ENCODE data around the gene ZNF850. TPM values are rescaled to one million over a fixed set of nuclear protein-coding genes. Genes with fewer than 3 reads are reported as not detected.

ZNF850 gene
- total and polyA plus RNA-seq, 2 of the 13 experiments (the other 11 are each of a cell fraction or from before 2014, with no cell fraction given): 0.78 to 6.6 TPM

DNA sequence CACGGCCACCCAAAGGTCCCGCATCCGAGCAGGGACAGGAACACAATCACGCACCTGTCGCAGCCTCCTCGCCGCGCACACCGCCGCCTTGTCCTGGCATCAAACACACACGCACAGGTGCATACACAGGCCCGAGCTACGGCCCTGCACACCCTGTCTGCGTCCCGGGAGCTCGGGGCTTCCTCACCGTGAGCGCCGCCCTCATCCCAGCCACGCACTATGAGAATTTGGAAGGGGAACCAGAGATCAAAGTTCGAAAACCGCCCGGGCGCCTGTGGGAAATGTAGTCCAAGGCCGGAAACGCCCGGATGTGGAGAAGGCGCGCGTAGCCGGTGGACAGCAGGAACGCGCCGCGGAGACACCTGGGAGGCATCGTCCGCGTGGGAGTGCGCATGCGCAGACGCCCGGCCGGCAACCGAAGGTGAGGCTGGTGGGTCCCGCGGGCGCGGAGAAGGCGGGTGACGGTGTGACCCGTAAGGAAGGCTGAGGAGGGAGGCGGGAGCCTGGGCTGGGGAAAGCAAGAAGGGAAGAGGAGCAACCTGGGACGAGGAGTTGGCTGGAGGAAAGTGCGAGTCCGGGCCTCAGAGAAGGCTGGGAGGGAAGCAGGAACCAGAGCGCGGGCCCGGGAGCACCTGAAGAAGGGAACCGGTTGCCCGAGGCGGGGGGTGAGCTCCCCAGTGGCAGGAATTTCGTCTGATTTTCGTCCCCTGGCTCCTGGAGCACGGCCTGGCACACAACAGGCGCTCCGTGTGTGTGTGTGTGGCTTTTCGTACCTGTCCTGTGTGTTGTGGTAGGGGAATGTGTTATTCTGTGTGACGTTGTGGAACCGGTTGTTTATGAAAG is 85.2 kb downstream of the ZNF850 start, which contains the start of gene ZNF567 (continued):
- TF ChIP-seq ZZZ3 (CRISPR knock-in tag; IDR thresholded peaks at IDR 0.05; ENCODE audit: borderline replicate concordance) (peak; percentile 99), SIX1 (CRISPR knock-in tag; IDR thresholded peaks at IDR 0.05; ENCODE audit: borderline replicate concordance) (no peak; the same call in 1 of the 2 replicates), ZNF441 (CRISPR knock-in tag; IDR thresholded peaks at IDR 0.05; ENCODE audit: borderline replicate concordance) (peak; percentile 57), ZNF124 (CRISPR knock-in tag; IDR thresholded peaks at IDR 0.05) (peak; percentile 73; the same call in 1 of the 2 replicates), TBX3 (IDR thresholded peaks at IDR 0.05; ENCODE audit: borderline replicate concordance) (no peak; the same call in 1 of the 2 replicates), MAZ (IDR thresholded peaks at IDR 0.05; ENCODE audit: borderline replicate concordance, low read depth, low read length) (no peak; the same call in 1 of the 2 replicates), MAZ (CRISPR knock-in tag; IDR thresholded peaks at IDR 0.05; ENCODE audit: low read depth) (no peak; the same call in 1 of the 2 replicates), KDM5B (CRISPR knock-in tag; IDR thresholded peaks at IDR 0.05; ENCODE audit: borderline replicate concordance) (peak; percentile 70; the same call in 1 of the 2 replicates), ZNF790 (CRISPR knock-in tag; IDR thresholded peaks at IDR 0.05; ENCODE audit: borderline replicate concordance) (peak; percentile 55; the same call in 1 of the 2 replicates), KLF16 (CRISPR knock-in tag; IDR thresholded peaks at IDR 0.05) (peak in 1 of 2 experiments; percentile 71; a peak in 1 of 4 replicates), RXRB (CRISPR knock-in tag; IDR thresholded peaks at IDR 0.05; ENCODE audit: borderline replicate concordance) (0 out of 2 replicates have a peak, but pooled peaks have one; percentile 29), ZNF296 (CRISPR knock-in tag; conservative IDR thresholded peaks at IDR 0.05) (no peak), ZMYM2 (CRISPR knock-in tag; IDR thresholded peaks at IDR 0.05) (peak; percentile 74), TOPORS (CRISPR knock-in tag; IDR thresholded peaks at IDR 0.05) (peak; percentile 78; the same call in 1 of the 2 replicates), FUBP1 (CRISPR knock-in tag; IDR thresholded peaks at IDR 0.05; ENCODE audit: borderline replicate concordance) (no peak), ZSCAN30 (CRISPR knock-in tag; IDR thresholded peaks at IDR 0.05) (no peak), NFYB (CRISPR knock-in tag; IDR thresholded peaks at IDR 0.05) (peak; percentile 46; the same call in 1 of the 2 replicates)
- TF ChIP-seq, protein P1, sequence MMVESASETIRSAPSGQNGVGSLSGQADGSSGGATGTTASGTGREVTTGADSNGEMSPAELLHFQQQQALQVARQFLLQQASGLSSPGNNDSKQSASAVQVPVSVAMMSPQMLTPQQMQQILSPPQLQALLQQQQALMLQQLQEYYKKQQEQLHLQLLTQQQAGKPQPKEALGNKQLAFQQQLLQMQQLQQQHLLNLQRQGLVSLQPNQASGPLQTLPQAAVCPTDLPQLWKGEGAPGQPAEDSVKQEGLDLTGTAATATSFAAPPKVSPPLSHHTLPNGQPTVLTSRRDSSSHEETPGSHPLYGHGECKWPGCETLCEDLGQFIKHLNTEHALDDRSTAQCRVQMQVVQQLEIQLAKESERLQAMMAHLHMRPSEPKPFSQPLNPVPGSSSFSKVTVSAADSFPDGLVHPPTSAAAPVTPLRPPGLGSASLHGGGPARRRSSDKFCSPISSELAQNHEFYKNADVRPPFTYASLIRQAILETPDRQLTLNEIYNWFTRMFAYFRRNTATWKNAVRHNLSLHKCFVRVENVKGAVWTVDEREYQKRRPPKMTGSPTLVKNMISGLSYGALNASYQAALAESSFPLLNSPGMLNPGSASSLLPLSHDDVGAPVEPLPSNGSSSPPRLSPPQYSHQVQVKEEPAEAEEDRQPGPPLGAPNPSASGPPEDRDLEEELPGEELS (CRISPR knock-in tag; IDR thresholded peaks at IDR 0.05): peak; percentile 14; the same call in 1 of the 2 replicates
- TF ChIP-seq, protein P2, sequence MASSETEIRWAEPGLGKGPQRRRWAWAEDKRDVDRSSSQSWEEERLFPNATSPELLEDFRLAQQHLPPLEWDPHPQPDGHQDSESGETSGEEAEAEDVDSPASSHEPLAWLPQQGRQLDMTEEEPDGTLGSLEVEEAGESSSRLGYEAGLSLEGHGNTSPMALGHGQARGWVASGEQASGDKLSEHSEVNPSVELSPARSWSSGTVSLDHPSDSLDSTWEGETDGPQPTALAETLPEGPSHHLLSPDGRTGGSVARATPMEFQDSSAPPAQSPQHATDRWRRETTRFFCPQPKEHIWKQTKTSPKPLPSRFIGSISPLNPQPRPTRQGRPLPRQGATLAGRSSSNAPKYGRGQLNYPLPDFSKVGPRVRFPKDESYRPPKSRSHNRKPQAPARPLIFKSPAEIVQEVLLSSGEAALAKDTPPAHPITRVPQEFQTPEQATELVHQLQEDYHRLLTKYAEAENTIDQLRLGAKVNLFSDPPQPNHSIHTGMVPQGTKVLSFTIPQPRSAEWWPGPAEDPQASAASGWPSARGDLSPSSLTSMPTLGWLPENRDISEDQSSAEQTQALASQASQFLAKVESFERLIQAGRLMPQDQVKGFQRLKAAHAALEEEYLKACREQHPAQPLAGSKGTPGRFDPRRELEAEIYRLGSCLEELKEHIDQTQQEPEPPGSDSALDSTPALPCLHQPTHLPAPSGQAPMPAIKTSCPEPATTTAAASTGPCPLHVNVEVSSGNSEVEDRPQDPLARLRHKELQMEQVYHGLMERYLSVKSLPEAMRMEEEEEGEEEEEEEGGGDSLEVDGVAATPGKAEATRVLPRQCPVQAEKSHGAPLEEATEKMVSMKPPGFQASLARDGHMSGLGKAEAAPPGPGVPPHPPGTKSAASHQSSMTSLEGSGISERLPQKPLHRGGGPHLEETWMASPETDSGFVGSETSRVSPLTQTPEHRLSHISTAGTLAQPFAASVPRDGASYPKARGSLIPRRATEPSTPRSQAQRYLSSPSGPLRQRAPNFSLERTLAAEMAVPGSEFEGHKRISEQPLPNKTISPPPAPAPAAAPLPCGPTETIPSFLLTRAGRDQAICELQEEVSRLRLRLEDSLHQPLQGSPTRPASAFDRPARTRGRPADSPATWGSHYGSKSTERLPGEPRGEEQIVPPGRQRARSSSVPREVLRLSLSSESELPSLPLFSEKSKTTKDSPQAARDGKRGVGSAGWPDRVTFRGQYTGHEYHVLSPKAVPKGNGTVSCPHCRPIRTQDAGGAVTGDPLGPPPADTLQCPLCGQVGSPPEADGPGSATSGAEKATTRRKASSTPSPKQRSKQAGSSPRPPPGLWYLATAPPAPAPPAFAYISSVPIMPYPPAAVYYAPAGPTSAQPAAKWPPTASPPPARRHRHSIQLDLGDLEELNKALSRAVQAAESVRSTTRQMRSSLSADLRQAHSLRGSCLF (CRISPR knock-in tag; IDR thresholded peaks at IDR 0.05; ENCODE audit: borderline replicate concordance): 0 out of 2 replicates have a peak, but pooled peaks have one; percentile 25
